ENCODE results near the gene SNX9.

DNA sequence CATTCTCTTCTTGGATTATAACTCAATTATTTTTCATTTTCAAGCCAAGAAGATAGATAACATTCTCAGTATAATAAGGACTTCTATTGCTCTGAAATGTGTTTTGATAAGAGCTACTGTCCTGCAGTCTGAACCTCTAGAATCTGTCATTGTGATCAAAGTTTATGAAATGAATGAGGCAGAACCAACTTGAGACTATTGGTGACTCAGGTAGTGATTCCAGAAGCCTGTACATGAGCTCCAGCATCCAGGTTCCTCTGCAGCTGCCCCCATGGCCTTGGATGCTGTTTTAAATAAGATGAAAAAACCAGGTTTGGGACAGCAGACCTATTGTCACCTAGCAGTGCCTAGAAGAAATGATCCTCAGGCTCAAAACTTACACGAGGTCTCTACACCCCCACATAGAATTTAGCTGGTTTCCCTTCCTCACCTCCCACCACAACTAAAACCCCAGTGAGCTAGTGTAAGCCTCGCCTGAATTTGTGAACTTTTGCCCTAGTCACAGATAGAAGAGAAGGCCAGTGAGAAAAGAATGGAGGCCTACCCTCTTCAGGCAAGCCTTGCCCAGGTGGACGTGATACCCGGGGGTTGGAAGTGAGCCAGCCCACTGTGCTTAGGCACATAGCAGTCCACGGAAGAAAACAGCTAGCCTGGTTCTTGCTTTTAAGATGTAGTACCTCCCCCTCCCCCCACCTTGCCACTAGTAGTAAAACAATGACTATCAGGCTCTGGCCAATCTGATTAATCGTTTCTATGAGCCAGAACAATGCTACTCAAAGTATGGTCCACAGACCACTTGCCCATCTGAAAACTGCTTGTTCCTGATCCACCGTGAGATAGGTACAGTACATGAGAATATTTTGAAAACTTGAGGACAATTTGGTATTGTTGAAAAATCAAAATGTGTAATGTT is 85.6 kb downstream of the SNX9 start:
- TF ChIP-seq, protein P1, sequence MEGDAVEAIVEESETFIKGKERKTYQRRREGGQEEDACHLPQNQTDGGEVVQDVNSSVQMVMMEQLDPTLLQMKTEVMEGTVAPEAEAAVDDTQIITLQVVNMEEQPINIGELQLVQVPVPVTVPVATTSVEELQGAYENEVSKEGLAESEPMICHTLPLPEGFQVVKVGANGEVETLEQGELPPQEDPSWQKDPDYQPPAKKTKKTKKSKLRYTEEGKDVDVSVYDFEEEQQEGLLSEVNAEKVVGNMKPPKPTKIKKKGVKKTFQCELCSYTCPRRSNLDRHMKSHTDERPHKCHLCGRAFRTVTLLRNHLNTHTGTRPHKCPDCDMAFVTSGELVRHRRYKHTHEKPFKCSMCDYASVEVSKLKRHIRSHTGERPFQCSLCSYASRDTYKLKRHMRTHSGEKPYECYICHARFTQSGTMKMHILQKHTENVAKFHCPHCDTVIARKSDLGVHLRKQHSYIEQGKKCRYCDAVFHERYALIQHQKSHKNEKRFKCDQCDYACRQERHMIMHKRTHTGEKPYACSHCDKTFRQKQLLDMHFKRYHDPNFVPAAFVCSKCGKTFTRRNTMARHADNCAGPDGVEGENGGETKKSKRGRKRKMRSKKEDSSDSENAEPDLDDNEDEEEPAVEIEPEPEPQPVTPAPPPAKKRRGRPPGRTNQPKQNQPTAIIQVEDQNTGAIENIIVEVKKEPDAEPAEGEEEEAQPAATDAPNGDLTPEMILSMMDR (conservative IDR thresholded peaks at IDR 0.05; ENCODE audit: low read length) = no peak
- TF ChIP-seq EZH2phosphoT487 (IDR thresholded peaks at IDR 0.05; ENCODE audit: borderline replicate concordance) = no peak
